Fibroblast of lung (primary cell): Measurements from ENCODE around the gene LRRC42. TPM values are rescaled to one million over a fixed set of nuclear protein-coding genes. Genes with fewer than 3 reads are reported as not detected.

Experiments
- DNase-seq, 2 donors: peaks; one replicate each; pipeline versions ENCODE4 v3.0.0 to v3.0.0-alpha.2; 2010; ENCODE audit warnings: low read depth in 2 of 2
- H2AFZ ChIP-seq: 2 replicates; pipeline ENCODE4 v1.5.1; 2012; ENCODE audit warnings: low read length, control low read depth, inconsistent platforms
- H3K27ac ChIP-seq: 2 replicates; pipeline ENCODE4 v1.5.1; 2011; ENCODE audit warnings: low read length, control low read depth; ENCODE audit not compliant: insufficient read depth
- H3K27me3 ChIP-seq: 2 replicates; pipeline ENCODE4 v1.5.1; 2011; ENCODE audit warnings: mild to moderate bottlenecking, low read length; ENCODE audit not compliant: control insufficient read depth, insufficient read depth
- H3K36me3 ChIP-seq: 2 replicates; pipeline ENCODE4 v1.5.1; 2011; ENCODE audit warnings: low read length; ENCODE audit not compliant: control insufficient read depth, insufficient read depth
- H3K4me1 ChIP-seq: 2 replicates; pipeline ENCODE4 v1.5.1; 2011; ENCODE audit warnings: low read length; ENCODE audit not compliant: control insufficient read depth, insufficient read depth; ENCODE audit errors: extremely low read depth
- H3K4me2 ChIP-seq: 2 replicates; pipeline ENCODE4 v1.5.1; 2011; ENCODE audit warnings: low read length, control low read depth; ENCODE audit not compliant: insufficient read depth; ENCODE audit errors: extremely low read depth
- H3K4me3 ChIP-seq, 4 experiments: fragments of 200-600 bp in 1 of 4; sonication (generic) in 1 of 4; replicated peaks in 1 of 4; 2 replicates each; pipeline ENCODE4 v1.5.1; 2011 to 2016; ENCODE audit warnings: low read length in 4 of 4, low read depth in 3 of 4, mild to moderate bottlenecking in 3 of 4, control low read depth in 2 of 4, inconsistent platforms in 1 of 4, mixed read lengths in 1 of 4; ENCODE audit not compliant: insufficient read depth in 1 of 4; ENCODE audit errors: control extremely low read depth in 1 of 4
- H3K79me2 ChIP-seq: 2 replicates; pipeline ENCODE4 v1.5.1; 2012; ENCODE audit warnings: mild to moderate bottlenecking, low read length, inconsistent platforms; ENCODE audit not compliant: control insufficient read depth, insufficient read depth
- H3K9ac ChIP-seq: 2 replicates; pipeline ENCODE4 v1.5.1; 2011; ENCODE audit warnings: mild to moderate bottlenecking, low read length, control low read depth; ENCODE audit not compliant: insufficient read depth
- H3K9me3 ChIP-seq: 2 replicates; pipeline ENCODE4 v1.5.1; 2012; ENCODE audit warnings: low read depth, low read length; ENCODE audit not compliant: control insufficient read depth, insufficient read depth
- H4K20me1 ChIP-seq: 2 replicates; pipeline ENCODE4 v1.5.1; 2011; ENCODE audit warnings: low read length; ENCODE audit not compliant: control insufficient read depth, insufficient read depth; ENCODE audit errors: extremely low read depth
- CTCF ChIP-seq, 2 donors: IDR thresholded peaks in 1 of 2; conservative IDR thresholded peaks in 1 of 2; 1 replicate in 1 of 2; 2 replicates in 1 of 2; pipeline ENCODE4 v1.5.1; 2011 to 2012; ENCODE audit warnings: low read length in 2 of 2, control low read depth in 1 of 2, inconsistent platforms in 1 of 2, low read depth in 1 of 2, mild to moderate bottlenecking in 1 of 2
- EZH2 ChIP-seq: IDR thresholded peaks from 2 replicates; pipeline ENCODE4 v1.5.1; 2012; ENCODE audit warnings: low read length, control low read depth, mild to moderate bottlenecking; ENCODE audit errors: missing control alignments
- polyA plus RNA-seq, 2 donors: library from polyadenylated mRNA; depleted of rRNA in 1 of 2; stranded (reverse) in 1 of 2; unstranded in 1 of 2; fragments of >200 nt; gene quantifications; 2 replicates each; pipeline ENCODE4 v1.2.1, GENCODE V29; 2011 to 2012; ENCODE audit warnings: missing spikeins in 1 of 2
- total RNA-seq: library from RNA; depleted of rRNA; stranded (reverse); fragments of >200 nt; gene quantifications from 2 replicates; pipeline ENCODE4 v1.2.1, GENCODE V29; 2014

Gene LRRC42
- total and polyA plus RNA-seq, 2 donors (not counting 1 experiment from before 2014, with no cell fraction given), result 34.0 to 50.2 TPM

- no peak overlapping the region for H3K9ac ChIP-seq
Observed at GRCh38 chr1:53998223-53998622, 52.1 kb downstream of the LRRC42 start.

GRCh38 chr1:53999920-54000319 is 53.8 kb downstream of the LRRC42 start:
- TF ChIP-seq CTCF (conservative IDR thresholded peaks at IDR 0.05 in 1 of 2, IDR thresholded peaks at IDR 0.05 in 1 of 2; ENCODE audit: low read depth in 1 of 2, low read length in 2 of 2), result no peak
- Histone ChIP-seq H3K4me2 (no peak overlapping the region), H3K9ac (no peak overlapping the region), H3K9me3 (no peaks in the 10 kb centered on the region), H3K4me1 (no peaks in the 10 kb centered on the region), H3K36me3 (no peaks in the 10 kb centered on the region), H3K27me3 (no peaks in the 10 kb centered on the region), H3K4me3 (no peak overlapping the region), H2AFZ (no peak overlapping the region), H3K27ac (no peak overlapping the region), H3K79me2 (no peaks in the 10 kb centered on the region), H4K20me1 (no peaks in the 10 kb centered on the region)
- DNase-seq, result peak in 1 of 2 donors; percentile 10

More at GRCh38 chr1:53998223-53998622, 52.1 kb downstream of the LRRC42 start:
- H3K4me1 ChIP-seq, result no peaks in the 10 kb centered on the region
- H3K4me2 ChIP-seq, result no peak overlapping the region
- TF ChIP-seq EZH2 (no peak), CTCF (conservative IDR thresholded peaks at IDR 0.05 in 1 of 2, IDR thresholded peaks at IDR 0.05 in 1 of 2; ENCODE audit: low read depth in 1 of 2, low read length in 2 of 2) (no peak)
- no peak overlapping the region for H3K4me3 ChIP-seq
- H2AFZ ChIP-seq, result no peak overlapping the region
- H3K9me3 ChIP-seq, result no peaks in the 10 kb centered on the region
- no peaks in the 10 kb centered on the region for H3K27me3 ChIP-seq
- no peak overlapping the region for H3K27ac ChIP-seq
- no peaks in the 10 kb centered on the region for H3K79me2 ChIP-seq
- H4K20me1 ChIP-seq, result no peaks in the 10 kb centered on the region
- DNase-seq, result no peak
- no peaks in the 10 kb centered on the region for H3K36me3 ChIP-seq

- H3K4me2 ChIP-seq, result no peak overlapping the region
- no peak overlapping the region for H3K27ac ChIP-seq
Observed at GRCh38 chr1:54001591-54001990, 55.4 kb downstream of the LRRC42 start.

More at GRCh38 chr1:54001591-54001990, 55.4 kb downstream of the LRRC42 start:
- no peaks in the 10 kb centered on the region for H4K20me1 ChIP-seq
- H3K27me3 ChIP-seq, result peaks cover 8% of the 10 kb centered on the region
- no peak overlapping the region for H2AFZ ChIP-seq
- H3K36me3 ChIP-seq, result no peaks in the 10 kb centered on the region
- no peaks in the 10 kb centered on the region for H3K79me2 ChIP-seq
- no peak for TF ChIP-seq EZH2
- H3K9me3 ChIP-seq, result no peaks in the 10 kb centered on the region
- DNase-seq, result no peak
- no peak overlapping the region for H3K4me3 ChIP-seq
- H3K9ac ChIP-seq, result no peak overlapping the region
- H3K4me1 ChIP-seq, result no peaks in the 10 kb centered on the region
